Measurements from ENCODE around the gene DNAJA2. TPM values are rescaled to one million over a fixed set of nuclear protein-coding genes. Genes with fewer than 3 reads are reported as not detected.

The DNAJA2 gene
- total and polyA plus RNA-seq, 2 of the 8 experiments (the other 6 are each of a cell fraction or from before 2014, with no cell fraction given): 9.4 to 93.8 TPM

GRCh38 chr16:46930861-46931260 lies 42.6 kb downstream of the DNAJA2 start (continued):
- no peak for TF ChIP-seq CHD7 (IDR thresholded peaks at IDR 0.05; ENCODE audit: insufficient replicate concordance, low read length)

Data from H1 (cell line).